ENCODE data around the gene PCP4.

Gene PCP4

GRCh38 chr21:39915881-39916280 is 48.6 kb downstream of the PCP4 start:
- no peak overlapping the region for H3K4me3 ChIP-seq (ENCODE audit: low read depth, low read length)

GRCh38 chr21:39918558-39918957 is 51.3 kb downstream of the PCP4 start:
- no peak overlapping the region for H3K4me3 ChIP-seq (ENCODE audit: low read depth, low read length)

- no peak overlapping the region for H3K4me3 ChIP-seq (ENCODE audit: low read depth, low read length)
Measured at GRCh38 chr21:39923476-39923875, 56.2 kb downstream of the PCP4 start.

GRCh38 chr21:39924577-39925308 is 57.5 kb downstream of the PCP4 start:
- no peak overlapping the region for H3K4me3 ChIP-seq (ENCODE audit: low read depth, low read length)

GRCh38 chr21:39927304-39927886 is 60.2 kb downstream of the PCP4 start:
- no peak overlapping the region for H3K4me3 ChIP-seq (ENCODE audit: low read depth, low read length)

GRCh38 chr21:39932335-39932734 is 65.1 kb downstream of the PCP4 start:
- H3K4me3 ChIP-seq (ENCODE audit: low read depth, low read length) = no peak overlapping the region

GRCh38 chr21:39934895-39935294 is 67.7 kb downstream of the PCP4 start:
- no peak overlapping the region for H3K4me3 ChIP-seq (ENCODE audit: low read depth, low read length)

GRCh38 chr21:39935716-39936115 is 68.5 kb downstream of the PCP4 start:
- no peak overlapping the region for H3K4me3 ChIP-seq (ENCODE audit: low read depth, low read length)

- no peak overlapping the region for H3K4me3 ChIP-seq (ENCODE audit: low read depth, low read length)
Measured at GRCh38 chr21:39938086-39938625, 70.9 kb downstream of the PCP4 start.

GRCh38 chr21:39946199-39946598 is 79.0 kb downstream of the PCP4 start:
- H3K4me3 ChIP-seq (ENCODE audit: low read depth, low read length) = no peak overlapping the region

- H3K4me3 ChIP-seq (ENCODE audit: low read depth, low read length) = no peak overlapping the region
Measured at GRCh38 chr21:39947031-39947430, 79.8 kb downstream of the PCP4 start.

- H3K4me3 ChIP-seq (ENCODE audit: low read depth, low read length) = no peak overlapping the region
Measured at GRCh38 chr21:39951183-39952101, 84.2 kb downstream of the PCP4 start.

GRCh38 chr21:39952265-39952664 is 85.0 kb downstream of the PCP4 start:
- no peak overlapping the region for H3K4me3 ChIP-seq (ENCODE audit: low read depth, low read length)

- no peak overlapping the region for H3K4me3 ChIP-seq (ENCODE audit: low read depth, low read length)
Measured at GRCh38 chr21:39954570-39954969, 87.3 kb downstream of the PCP4 start.

GRCh38 chr21:39955326-39955725 is 88.1 kb downstream of the PCP4 start:
- no peak overlapping the region for H3K4me3 ChIP-seq (ENCODE audit: low read depth, low read length)

GRCh38 chr21:39956586-39956985 is 89.3 kb downstream of the PCP4 start:
- no peak overlapping the region for H3K4me3 ChIP-seq (ENCODE audit: low read depth, low read length)

GRCh38 chr21:39958731-39959130 is 91.5 kb downstream of the PCP4 start:
- H3K4me3 ChIP-seq (ENCODE audit: low read depth, low read length) = no peak overlapping the region

GRCh38 chr21:39961251-39961650 is 94.0 kb downstream of the PCP4 start:
- no peak overlapping the region for H3K4me3 ChIP-seq (ENCODE audit: low read depth, low read length)

- no peak overlapping the region for H3K4me3 ChIP-seq (ENCODE audit: low read depth, low read length)
Measured at GRCh38 chr21:39965026-39965425, 97.8 kb downstream of the PCP4 start.

- no peak overlapping the region for H3K4me3 ChIP-seq (ENCODE audit: low read depth, low read length)
Measured at GRCh38 chr21:39966786-39967185, 99.5 kb downstream of the PCP4 start.

- no peak overlapping the region for H3K4me3 ChIP-seq (ENCODE audit: low read depth, low read length)
Measured at GRCh38 chr21:39968010-39968409, 100.8 kb downstream of the PCP4 start.
